ENCODE results near the gene ZNF524. TPM values are rescaled to one million over a fixed set of nuclear protein-coding genes. Genes with fewer than 3 reads are reported as not detected.
A peak's percentile ranks its signal among the peaks of the same experiment; 100 is the strongest.

Gene ZNF524
- total and polyA plus RNA-seq, 5 donors = 11.4 to 27.1 (median 17.8) TPM

DNA sequence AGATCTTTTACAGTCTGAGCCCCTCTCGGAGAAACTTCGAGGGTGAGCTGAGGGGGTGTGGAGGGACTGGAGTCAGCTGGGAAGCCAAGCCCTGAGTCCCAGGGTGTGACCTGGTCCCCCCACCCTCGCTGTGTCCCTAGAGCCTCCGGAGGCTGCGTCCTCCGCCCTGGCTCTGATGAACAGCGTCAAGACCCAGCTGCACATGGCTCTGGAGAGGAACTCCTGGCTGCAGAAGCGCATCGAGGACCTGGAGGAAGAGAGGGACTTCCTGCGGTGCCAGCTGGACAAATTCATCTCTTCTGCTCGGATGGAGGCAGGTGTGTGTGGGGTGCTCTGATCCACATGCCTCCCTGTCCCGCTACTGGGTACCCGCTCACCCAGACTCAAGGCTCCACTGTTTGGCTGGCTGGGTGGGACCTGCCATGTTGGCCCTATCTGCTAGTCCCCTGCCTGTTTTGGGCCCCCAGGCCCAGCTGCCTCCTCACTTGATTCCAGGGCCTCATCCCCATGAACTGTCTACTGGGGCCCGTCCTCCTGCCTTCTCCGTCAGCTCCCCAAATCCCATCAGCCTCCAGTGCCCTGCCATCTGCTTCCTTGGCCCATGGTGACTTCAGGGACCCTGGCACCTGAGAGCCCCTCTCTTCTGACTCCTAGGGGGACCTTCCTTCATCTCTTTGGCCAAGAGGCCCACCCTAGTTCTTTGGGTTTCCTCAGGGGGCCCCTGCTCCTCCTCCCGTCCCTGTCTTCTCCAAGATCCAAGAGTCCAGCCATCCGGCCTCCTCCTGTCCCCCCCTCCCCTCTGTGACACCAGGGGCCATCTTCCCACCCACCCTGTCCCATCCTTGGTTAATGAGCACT, 49.4 kb downstream of the ZNF524 start:
- H3K27ac ChIP-seq (ENCODE audit: low read length) = no peak overlapping the region
- peak overlapping the region; percentile 65 for H3K4me3 ChIP-seq (ENCODE audit: low read length)
- no peaks in the 10 kb centered on the region for H3K4me1 ChIP-seq (ENCODE audit: control insufficient read depth, insufficient read depth, low read length)
- no peaks in the 10 kb centered on the region for H3K9me3 ChIP-seq (ENCODE audit: control insufficient read depth, low read length)
- 79% methylated on average over 17 of the region's 17 CpGs for WGBS
- peak in 1 of 3 donors; percentile 46 for DNase-seq
- intact Hi-C loops (cut with DNase I) = no loop called here
- H3K27me3 ChIP-seq (ENCODE audit: control insufficient read depth, insufficient read depth) = no peaks in the 10 kb centered on the region
- ATAC-seq = no peak

DNA sequence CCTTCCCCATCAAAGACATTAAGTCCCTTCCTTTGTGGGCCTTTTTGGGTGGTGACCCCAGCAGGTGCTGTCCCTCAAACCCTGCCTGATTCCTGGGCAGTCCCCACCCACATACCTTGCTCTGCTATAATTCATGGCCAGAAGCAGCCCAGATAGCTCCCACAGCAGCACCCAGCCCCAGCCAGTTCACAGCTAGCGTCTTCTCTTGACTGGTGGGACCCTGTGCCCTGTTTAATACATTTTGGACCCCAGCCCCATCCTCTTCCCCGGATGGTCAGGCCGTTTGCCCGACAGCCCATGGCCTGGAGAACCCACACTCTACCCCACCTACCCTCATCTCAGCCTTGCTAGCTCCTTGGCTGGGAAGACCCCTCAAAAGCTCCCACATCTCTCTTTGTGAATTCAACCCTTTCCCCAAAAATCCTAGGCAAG, 50.1 kb downstream of the ZNF524 start:
- Histone ChIP-seq H3K4me3 (ENCODE audit: low read length) (no peak overlapping the region), H3K27me3 (ENCODE audit: control insufficient read depth, insufficient read depth) (no peaks in the 10 kb centered on the region), H3K9me3 (ENCODE audit: control insufficient read depth, low read length) (no peaks in the 10 kb centered on the region), H3K27ac (ENCODE audit: low read length) (no peak overlapping the region), H3K4me1 (ENCODE audit: control insufficient read depth, insufficient read depth, low read length) (no peaks in the 10 kb centered on the region)
- 89% methylated on average over 4 of the region's 4 CpGs for WGBS
- intact Hi-C loops (cut with DNase I) = no loop called here
- ATAC-seq = no peak
- DNase-seq = peak in 1 of 3 donors; percentile 14

DNA sequence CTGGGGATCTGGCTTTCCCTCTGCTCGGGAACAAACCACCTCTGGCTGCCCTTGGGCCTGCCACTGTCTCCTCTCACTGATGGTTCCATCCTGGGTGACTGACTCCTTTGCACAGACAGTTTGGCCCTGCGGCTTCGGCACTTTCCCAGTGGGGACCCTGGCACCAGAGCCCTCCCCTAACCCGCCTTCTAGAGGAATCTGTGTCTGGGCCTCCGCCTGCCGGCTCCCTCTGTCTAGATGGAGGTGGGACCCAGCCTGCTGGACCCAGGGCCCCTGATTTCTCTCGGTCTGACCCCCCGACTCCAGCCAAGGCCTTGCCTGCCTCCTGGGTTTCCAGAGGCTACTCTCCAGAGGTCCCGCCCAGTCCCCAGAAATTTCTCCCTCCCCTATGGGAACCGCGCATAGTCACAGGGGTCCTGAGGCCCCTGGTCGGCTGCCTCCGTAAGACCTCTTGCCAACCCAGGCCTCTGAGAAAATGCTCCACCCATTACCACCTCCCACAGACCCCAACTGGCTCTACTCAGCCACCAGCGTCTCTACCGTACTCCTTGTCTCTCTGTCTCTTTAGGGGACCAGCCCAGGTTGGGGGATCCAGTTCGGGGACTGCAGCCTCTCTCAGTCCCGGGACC, 50.6 kb downstream of the ZNF524 start:
- DNase-seq (peak in 1 of 3 donors; percentile 64), ATAC-seq (no peak)
- Histone ChIP-seq H3K27me3 (ENCODE audit: control insufficient read depth, insufficient read depth) (no peaks in the 10 kb centered on the region), H3K27ac (ENCODE audit: low read length) (no peak overlapping the region), H3K4me3 (ENCODE audit: low read length) (no peak overlapping the region), H3K9me3 (ENCODE audit: control insufficient read depth, low read length) (no peaks in the 10 kb centered on the region), H3K4me1 (ENCODE audit: control insufficient read depth, insufficient read depth, low read length) (no peaks in the 10 kb centered on the region)
- WGBS = 92% methylated on average over 17 of the region's 17 CpGs
- intact Hi-C loops (cut with DNase I) = no loop called here

DNA sequence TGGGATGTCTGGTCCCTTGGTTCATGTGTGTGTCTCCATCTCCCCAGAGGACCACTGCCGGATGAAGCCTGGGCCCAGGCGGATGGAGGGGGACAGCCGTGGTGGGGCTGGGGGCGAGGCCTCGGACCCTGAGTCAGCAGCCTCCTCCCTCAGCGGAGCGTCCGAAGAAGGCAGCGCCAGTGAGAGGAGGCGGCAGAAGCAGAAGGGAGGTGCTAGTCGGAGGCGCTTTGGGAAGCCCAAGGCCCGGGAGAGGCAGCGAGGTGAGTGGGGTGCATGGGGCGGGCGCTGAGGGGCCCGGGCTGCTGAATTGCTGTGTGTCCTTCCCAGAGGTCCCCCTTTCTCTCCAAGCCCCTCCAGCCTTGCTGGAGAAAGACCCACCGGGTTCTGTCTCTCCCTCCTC, 51.1 kb downstream of the ZNF524 start:
- H3K4me1 ChIP-seq (ENCODE audit: control insufficient read depth, insufficient read depth, low read length) = no peaks in the 10 kb centered on the region
- no peaks in the 10 kb centered on the region for H3K27me3 ChIP-seq (ENCODE audit: control insufficient read depth, insufficient read depth)
- ATAC-seq = no peak
- H3K4me3 ChIP-seq (ENCODE audit: low read length) = no peak overlapping the region
- intact Hi-C loops (cut with DNase I) = no loop called here
- no peaks in the 10 kb centered on the region for H3K9me3 ChIP-seq (ENCODE audit: control insufficient read depth, low read length)
- no peak for DNase-seq
- 81% methylated on average over 18 of the region's 18 CpGs for whole genome bisulfite sequencing
- H3K27ac ChIP-seq (ENCODE audit: low read length) = no peak overlapping the region

DNA sequence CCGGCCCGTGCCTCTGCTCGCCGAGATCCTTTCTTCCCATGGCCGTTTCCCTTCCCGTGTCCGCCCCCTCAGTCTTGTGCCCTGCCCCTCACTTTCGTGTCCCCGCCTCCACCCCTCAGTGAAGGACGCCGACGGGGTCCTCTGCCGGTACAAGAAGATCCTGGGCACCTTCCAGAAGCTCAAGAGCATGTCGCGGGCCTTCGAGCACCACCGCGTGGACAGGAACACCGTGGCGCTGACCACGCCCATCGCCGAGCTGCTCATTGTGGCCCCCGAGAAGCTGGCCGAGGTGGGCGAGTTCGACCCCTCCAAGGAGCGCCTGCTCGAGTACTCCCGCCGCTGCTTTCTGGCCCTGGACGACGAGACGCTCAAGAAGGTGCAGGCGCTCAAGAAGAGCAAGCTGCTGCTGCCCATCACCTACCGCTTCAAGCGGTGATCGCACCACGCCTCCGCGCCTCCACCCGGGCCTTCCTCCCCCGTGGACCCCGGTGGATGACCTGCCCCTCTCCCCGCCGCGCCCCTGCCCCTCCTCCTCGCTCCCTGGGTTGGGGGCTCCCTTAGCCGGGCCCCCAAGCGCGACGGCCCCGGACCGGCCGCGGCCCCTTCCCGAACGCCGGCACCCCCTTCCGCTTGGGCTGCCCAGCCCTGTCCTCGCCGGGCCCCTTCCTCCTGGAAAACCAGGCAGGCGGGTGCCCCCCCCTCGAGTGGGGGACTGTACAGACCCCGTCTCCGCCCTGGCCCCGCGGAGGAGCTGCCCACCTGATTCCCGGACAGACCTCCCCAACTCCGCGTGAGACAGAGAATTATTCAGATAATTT, 52.4 kb downstream of the ZNF524 start:
- intact Hi-C loops (cut with DNase I) = no loop called here
- Histone ChIP-seq H3K27ac (ENCODE audit: low read length) (no peak overlapping the region), H3K4me1 (ENCODE audit: control insufficient read depth, insufficient read depth, low read length) (peaks cover 9% of the 10 kb centered on the region), H3K27me3 (ENCODE audit: control insufficient read depth, insufficient read depth) (no peaks in the 10 kb centered on the region), H3K9me3 (ENCODE audit: control insufficient read depth, low read length) (no peaks in the 10 kb centered on the region), H3K4me3 (ENCODE audit: low read length) (no peak overlapping the region)
- ATAC-seq (no peak), DNase-seq (peak in 2 of 3 donors; percentile 75 to 82)
- WGBS = 73% methylated on average over 71 of the region's 71 CpGs

Other genes with a start within 250 kb of the ZNF524 start
- not detected for gene COX6B2, start 245.6 kb upstream of the ZNF524 start, total RNA-seq
- gene COX6B2, start 245.6 kb upstream of the ZNF524 start, polyA plus RNA-seq = not detected
- not detected for gene GARIN5B, start 237.0 kb upstream of the ZNF524 start, total RNA-seq
- not detected for gene GARIN5B, start 237.0 kb upstream of the ZNF524 start, polyA plus RNA-seq
- gene IL11, start 229.8 kb upstream of the ZNF524 start, total RNA-seq = not detected
- gene IL11, start 229.8 kb upstream of the ZNF524 start, polyA plus RNA-seq = not detected
- not detected for gene TMEM190, start 223.5 kb upstream of the ZNF524 start, total RNA-seq
- not detected for gene TMEM190, start 223.5 kb upstream of the ZNF524 start, polyA plus RNA-seq
- gene TMEM238, start 216.0 kb upstream of the ZNF524 start, total RNA-seq = 1 to 10 TPM in 1 of 4 donors, under 1 TPM in 3; 0.47 to 1.2 (median 0.56) TPM
- gene TMEM238, start 216.0 kb upstream of the ZNF524 start, polyA plus RNA-seq = 0.14 TPM
- gene RPL28, start 214.4 kb upstream of the ZNF524 start, total RNA-seq = 1,000 to 10,000 TPM in 1 of 4 donors, 100 to 1,000 TPM in 3; 656 to 1,015 (median 735) TPM
- 806 TPM for gene RPL28, start 214.4 kb upstream of the ZNF524 start, polyA plus RNA-seq
- 10 to 100 TPM; 21.0 to 32.7 (median 27.8) TPM for gene UBE2S, start 192.5 kb upstream of the ZNF524 start, total RNA-seq
- gene UBE2S, start 192.5 kb upstream of the ZNF524 start, polyA plus RNA-seq = 12.2 TPM
- not detected for gene SHISA7, start 157.0 kb upstream of the ZNF524 start, total RNA-seq
- 0.05 TPM for gene SHISA7, start 157.0 kb upstream of the ZNF524 start, polyA plus RNA-seq
- 10 to 100 TPM; 49.6 to 73.9 (median 62.0) TPM for gene ISOC2, start 138.6 kb upstream of the ZNF524 start, total RNA-seq
- 111 TPM for gene ISOC2, start 138.6 kb upstream of the ZNF524 start, polyA plus RNA-seq
- gene C19orf85, start 135.5 kb upstream of the ZNF524 start, total RNA-seq = not detected
- gene C19orf85, start 135.5 kb upstream of the ZNF524 start, polyA plus RNA-seq = not detected
- gene ZNF628, start 123.7 kb upstream of the ZNF524 start, total RNA-seq = 1 to 10 TPM; 5.6 to 8.1 (median 6.7) TPM
- gene ZNF628, start 123.7 kb upstream of the ZNF524 start, polyA plus RNA-seq = 7.7 TPM
- gene NAT14, start 115.1 kb upstream of the ZNF524 start, total RNA-seq = 10 to 100 TPM; 13.6 to 20.8 (median 15.0) TPM
- gene NAT14, start 115.1 kb upstream of the ZNF524 start, polyA plus RNA-seq = 15.8 TPM
- gene SSC5D, start 111.9 kb upstream of the ZNF524 start, total RNA-seq = 10 to 100 TPM in 1 of 4 donors, 1 to 10 TPM in 3; 6.8 to 10.2 (median 8.1) TPM
- gene SSC5D, start 111.9 kb upstream of the ZNF524 start, polyA plus RNA-seq = 4.4 TPM
- 100 to 1,000 TPM; 205 to 239 (median 209) TPM for gene SBK2, start 63.2 kb upstream of the ZNF524 start, total RNA-seq
- gene SBK2, start 63.2 kb upstream of the ZNF524 start, polyA plus RNA-seq = 228 TPM
- gene SBK3, start 54.7 kb upstream of the ZNF524 start, total RNA-seq = 100 to 1,000 TPM in 2 of 4 donors, 10 to 100 TPM in 2; 80.3 to 211 (median 109) TPM
- 103 TPM for gene SBK3, start 54.7 kb upstream of the ZNF524 start, polyA plus RNA-seq
- gene ZNF579, start 19.4 kb upstream of the ZNF524 start, total RNA-seq = 10 to 100 TPM; 12.4 to 15.5 (median 14.2) TPM
- 10.2 TPM for gene ZNF579, start 19.4 kb upstream of the ZNF524 start, polyA plus RNA-seq
- 10 to 100 TPM; 17.5 to 20.0 (median 18.4) TPM for gene FIZ1, start 771 bp upstream of the ZNF524 start, total RNA-seq
- 16.3 TPM for gene FIZ1, start 771 bp upstream of the ZNF524 start, polyA plus RNA-seq
- gene ZNF865, start 5.4 kb downstream of the ZNF524 start, total RNA-seq = 10 to 100 TPM; 19.4 to 20.8 (median 20.2) TPM
- 17.2 TPM for gene ZNF865, start 5.4 kb downstream of the ZNF524 start, polyA plus RNA-seq
- gene ZNF784, start 24.3 kb downstream of the ZNF524 start, total RNA-seq = 10 to 100 TPM; 11.5 to 16.3 (median 13.3) TPM
- 13.0 TPM for gene ZNF784, start 24.3 kb downstream of the ZNF524 start, polyA plus RNA-seq
- gene ZNF580, start 40.7 kb downstream of the ZNF524 start, total RNA-seq = 10 to 100 TPM; 23.7 to 32.0 (median 28.9) TPM
- 18.7 TPM for gene ZNF580, start 40.7 kb downstream of the ZNF524 start, polyA plus RNA-seq
- gene ZNF581, start 43.4 kb downstream of the ZNF524 start, total RNA-seq = 10 to 100 TPM in 1 of 4 donors, 1 to 10 TPM in 3; 7.7 to 12.5 (median 9.3) TPM
- 6.3 TPM for gene ZNF581, start 43.4 kb downstream of the ZNF524 start, polyA plus RNA-seq
- gene CCDC106, start 47.9 kb downstream of the ZNF524 start, total RNA-seq = 10 to 100 TPM; 23.6 to 26.6 (median 24.3) TPM
- gene CCDC106, start 47.9 kb downstream of the ZNF524 start, polyA plus RNA-seq = 30.4 TPM
- gene U2AF2, start 54.7 kb downstream of the ZNF524 start, total RNA-seq = 100 to 1,000 TPM in 1 of 4 donors, 10 to 100 TPM in 3; 87.5 to 101 (median 90.4) TPM
- 76.0 TPM for gene U2AF2, start 54.7 kb downstream of the ZNF524 start, polyA plus RNA-seq
- gene EPN1, start 74.9 kb downstream of the ZNF524 start, total RNA-seq = 100 to 1,000 TPM; 175 to 232 (median 208) TPM
- gene EPN1, start 74.9 kb downstream of the ZNF524 start, polyA plus RNA-seq = 187 TPM
- not detected for gene NLRP9, start 138.1 kb downstream of the ZNF524 start, total RNA-seq
- gene NLRP9, start 138.1 kb downstream of the ZNF524 start, polyA plus RNA-seq = not detected
- not detected for gene RFPL4A, start 158.8 kb downstream of the ZNF524 start, total RNA-seq
- not detected for gene RFPL4A, start 158.8 kb downstream of the ZNF524 start, polyA plus RNA-seq
- not detected for gene RFPL4AL1, start 168.8 kb downstream of the ZNF524 start, total RNA-seq
- not detected for gene RFPL4AL1, start 168.8 kb downstream of the ZNF524 start, polyA plus RNA-seq
- not detected for gene NLRP11, start 231.7 kb downstream of the ZNF524 start, total RNA-seq
- not detected for gene NLRP11, start 231.7 kb downstream of the ZNF524 start, polyA plus RNA-seq
- not detected for gene NLRP4, start 236.3 kb downstream of the ZNF524 start, total RNA-seq
- not detected for gene NLRP4, start 236.3 kb downstream of the ZNF524 start, polyA plus RNA-seq